ENCODE results near the gene ADAM8. TPM values are rescaled to one million over a fixed set of nuclear protein-coding genes. Genes with fewer than 3 reads are reported as not detected.
A peak's percentile ranks its signal among the peaks of the same experiment; 100 is the strongest.
"Not testable (repeated sequence)": the region's sequence is repeated elsewhere in the genome, so short reads cannot be mapped to it uniquely, and the experiment has no call there.

Gene ADAM8
- total and polyA plus RNA-seq, 4 experiments from 2014 or later: 63.9 to 97.8 (median 88.8) TPM

DNA sequence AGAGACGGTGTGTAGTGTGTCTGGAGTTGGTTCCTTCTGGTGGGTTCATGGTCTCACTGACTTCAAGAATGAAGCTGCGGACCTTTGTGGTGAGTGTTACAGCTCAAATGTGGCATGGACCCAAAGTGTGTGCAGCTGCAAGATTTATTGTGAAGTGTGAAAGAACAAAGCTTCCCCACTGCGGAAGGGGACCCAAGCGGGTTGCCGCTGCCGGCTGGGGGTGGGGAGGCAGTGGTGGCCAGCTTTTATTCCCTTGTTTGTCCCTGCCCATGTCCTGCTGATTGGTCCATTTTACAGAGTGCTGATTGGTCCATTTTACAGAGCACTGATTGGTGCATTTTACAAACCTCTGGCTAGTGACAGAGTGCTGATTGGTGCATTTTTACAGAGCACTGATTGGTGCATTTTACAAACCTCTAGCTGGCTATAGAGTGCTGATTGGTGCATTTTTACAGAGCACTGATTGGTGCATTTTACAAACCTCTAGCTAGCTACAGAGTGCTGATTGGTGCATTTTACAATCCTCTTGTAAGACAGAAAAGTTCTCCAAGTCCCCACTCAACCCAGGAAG is 44.3 kb upstream of the ADAM8 start:
- H3K36me3 ChIP-seq (ENCODE audit: insufficient read depth, low read length); H3K27me3 ChIP-seq (ENCODE audit: insufficient read depth, low read length); POLR2A ChIA-PET (ENCODE audit: partially characterized antibody); H3K36me3 Mint-ChIP-seq; H3K27ac ChIP-seq (ENCODE audit: low read depth, low read length); H3K27me3 Mint-ChIP-seq; H3K4me3 Mint-ChIP-seq; H3K27ac Mint-ChIP-seq; H3K4me3 ChIP-seq (ENCODE audit: low read length in 2 of 2); intact Hi-C loops (cut with micrococcal nuclease); H3K9me3 Mint-ChIP-seq; DNase-seq; H3K9me3 ChIP-seq (ENCODE audit: control insufficient read depth in 1 of 2, low read length in 2 of 2): not testable (repeated sequence)
- CTCF ChIA-PET (ENCODE audit: partially characterized antibody): interaction anchor here (0.6 to 2.2 kb wide), 5 partner anchors 9 to 416 kb away, joined by 3 to 11 read pairs (median 7); no protein-coding TSS in a partner anchor
- peaks cover 19% of the 10 kb centered on the region for H3K4me1 ChIP-seq (ENCODE audit: insufficient read depth, low read length)
- peaks cover 9 to 18% (median 11%) of the 10 kb centered on the region in 4 donors for H3K4me1 Mint-ChIP-seq

DNA sequence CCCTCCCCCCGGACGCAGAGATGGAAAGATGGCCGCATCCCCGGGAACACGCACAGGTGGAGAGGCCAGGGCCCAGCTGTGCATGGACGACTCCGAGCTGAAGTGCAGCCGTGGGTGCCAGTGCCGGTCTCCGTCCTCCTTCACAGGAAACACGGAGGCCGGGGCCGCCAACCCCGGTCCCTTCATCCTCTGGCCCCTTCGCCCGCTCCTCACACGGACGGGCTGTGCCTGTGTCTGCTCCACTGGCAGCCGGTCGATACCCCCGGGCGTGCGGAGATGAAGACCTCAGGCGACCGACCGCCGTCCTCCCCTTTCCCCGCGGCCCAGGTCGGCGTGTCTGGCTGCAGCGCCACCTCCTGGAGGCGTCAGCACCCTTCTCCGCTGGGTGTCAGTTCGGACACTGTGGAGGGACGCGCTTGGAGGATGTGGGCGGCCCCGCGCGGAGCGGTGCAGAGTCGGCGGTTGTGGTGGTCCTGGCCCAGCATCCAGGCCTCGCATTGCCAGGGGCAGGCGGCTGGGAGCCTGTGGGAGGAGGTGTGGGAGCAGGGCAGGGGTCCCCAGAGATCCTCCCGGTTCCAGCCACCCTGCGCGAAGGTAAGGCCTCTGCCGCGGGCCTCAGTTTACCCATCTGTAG is 41.9 kb upstream of the ADAM8 start:
- Mint-ChIP-seq H3K4me1 (peaks cover 7 to 14% (median 13%) of the 10 kb centered on the region in 4 donors), H3K4me3 (peak overlapping the region; percentile 27 to 80 (median 70)), H3K36me3 (peaks cover 0 to 2% of the 10 kb centered on the region in 2 donors), H3K27ac (peak overlapping the region in 2 of 7 donors; percentile 36 to 77), H3K27me3 (peaks cover 0 to 6% of the 10 kb centered on the region in 2 donors), H3K9me3 (no peaks in the 10 kb centered on the region)
- Histone ChIP-seq H3K27ac (ENCODE audit: low read depth, low read length) (no peak overlapping the region), H3K4me1 (ENCODE audit: insufficient read depth, low read length) (peaks cover 9% of the 10 kb centered on the region), H3K36me3 (ENCODE audit: insufficient read depth, low read length) (no peaks in the 10 kb centered on the region), H3K4me3 (ENCODE audit: low read length in 2 of 2) (peak overlapping the region in 1 of 2 donors; percentile 32), H3K9me3 (ENCODE audit: control insufficient read depth in 1 of 2, low read length in 2 of 2) (no peaks in the 10 kb centered on the region), H3K27me3 (ENCODE audit: insufficient read depth, low read length) (no peaks in the 10 kb centered on the region)
- POLR2A ChIA-PET (ENCODE audit: partially characterized antibody): no interaction called here
- DNase-seq: peak; percentile 58 to 70 (median 61)
- CTCF ChIA-PET (ENCODE audit: partially characterized antibody): interaction anchor here (1.0 to 1.6 kb wide), 7 partner anchors 10 to 175 kb away, joined by 3 to 12 read pairs (median 5); no protein-coding TSS in a partner anchor
- intact Hi-C loops (cut with micrococcal nuclease): loop anchor here (1.0 to 10.0 kb wide), 3 partner anchors 11 to 414 kb away; no protein-coding TSS in a partner anchor

DNA sequence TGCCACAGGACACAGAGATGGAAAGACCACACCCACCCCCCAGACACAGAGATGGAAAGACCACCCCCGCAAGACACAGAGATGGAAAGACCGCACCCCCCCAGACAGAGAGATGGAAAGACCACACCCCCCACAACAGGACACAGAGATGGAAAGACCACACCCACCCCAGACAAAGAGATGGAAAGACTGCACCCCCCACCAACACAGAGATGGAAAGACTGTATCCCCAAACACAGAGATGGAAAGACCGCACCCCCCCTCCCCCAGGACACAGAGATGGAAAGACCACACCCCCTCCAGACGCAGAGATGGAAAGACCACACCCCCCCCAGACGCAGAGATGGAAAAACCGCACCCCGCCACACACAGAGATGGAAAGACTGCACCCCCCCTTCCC is 40.1 kb upstream of the ADAM8 start:
- Mint-ChIP-seq H3K4me3 (no peak overlapping the region), H3K9me3 (no peaks in the 10 kb centered on the region), H3K36me3 (peaks cover 0 to 14% of the 10 kb centered on the region in 2 donors), H3K27ac (no peak overlapping the region), H3K4me1 (peaks cover 6 to 14% (median 13%) of the 10 kb centered on the region in 4 donors), H3K27me3 (peaks cover 0 to 6% of the 10 kb centered on the region in 2 donors)
- DNase-seq: no peak
- peaks cover 9% of the 10 kb centered on the region for H3K4me1 ChIP-seq (ENCODE audit: insufficient read depth, low read length)
- intact Hi-C loops (cut with micrococcal nuclease): loop anchor here (10.0 kb wide), 1 partner anchor 412 kb away; no protein-coding TSS in a partner anchor
- no peaks in the 10 kb centered on the region for H3K27me3 ChIP-seq (ENCODE audit: insufficient read depth, low read length)
- no peaks in the 10 kb centered on the region for H3K36me3 ChIP-seq (ENCODE audit: insufficient read depth, low read length)
- CTCF ChIA-PET (ENCODE audit: partially characterized antibody): no interaction called here
- no peak overlapping the region for H3K4me3 ChIP-seq (ENCODE audit: low read length in 2 of 2)
- POLR2A ChIA-PET (ENCODE audit: partially characterized antibody): no interaction called here
- H3K27ac ChIP-seq (ENCODE audit: low read depth, low read length): no peak overlapping the region
- no peaks in the 10 kb centered on the region for H3K9me3 ChIP-seq (ENCODE audit: control insufficient read depth in 1 of 2, low read length in 2 of 2)

DNA sequence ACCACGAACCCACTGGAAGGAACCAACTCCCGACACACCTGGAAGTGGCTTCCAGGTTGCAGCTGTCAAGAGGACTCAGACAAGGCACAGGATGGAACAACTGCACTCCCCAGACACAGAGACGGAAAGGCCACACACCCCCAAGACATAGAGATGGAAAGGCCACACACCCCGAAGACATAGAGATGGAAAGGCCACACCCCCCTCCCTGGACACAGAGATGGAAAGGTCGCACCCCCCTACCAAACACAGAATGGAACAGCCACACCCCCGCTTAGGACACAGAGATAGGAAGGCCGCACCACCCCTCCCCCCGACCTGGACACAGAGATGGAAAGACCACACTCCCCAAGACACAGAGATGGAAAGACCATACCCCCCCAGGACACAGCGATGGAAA is 39.6 kb upstream of the ADAM8 start:
- H3K9me3 Mint-ChIP-seq: no peaks in the 10 kb centered on the region
- H3K4me3 Mint-ChIP-seq: no peak overlapping the region
- POLR2A ChIA-PET (ENCODE audit: partially characterized antibody): interaction anchor here (1.6 kb wide), 1 partner anchor 8 kb away, joined by 6 read pairs; no protein-coding TSS in a partner anchor
- no peak for DNase-seq
- intact Hi-C loops (cut with micrococcal nuclease): loop anchor here (10.0 kb wide), 1 partner anchor 411 kb away; no protein-coding TSS in a partner anchor
- Histone ChIP-seq H3K27ac (ENCODE audit: low read depth, low read length) (no peak overlapping the region), H3K4me3 (ENCODE audit: low read length in 2 of 2) (no peak overlapping the region), H3K4me1 (ENCODE audit: insufficient read depth, low read length) (peaks cover 9% of the 10 kb centered on the region), H3K9me3 (ENCODE audit: control insufficient read depth in 1 of 2, low read length in 2 of 2) (no peaks in the 10 kb centered on the region), H3K36me3 (ENCODE audit: insufficient read depth, low read length) (no peaks in the 10 kb centered on the region), H3K27me3 (ENCODE audit: insufficient read depth, low read length) (no peaks in the 10 kb centered on the region)
- H3K4me1 Mint-ChIP-seq: peaks cover 6 to 14% (median 13%) of the 10 kb centered on the region in 4 donors
- H3K36me3 Mint-ChIP-seq: peaks cover 4 to 17% of the 10 kb centered on the region in 2 donors
- H3K27me3 Mint-ChIP-seq: peaks cover 0 to 6% of the 10 kb centered on the region in 2 donors
- CTCF ChIA-PET (ENCODE audit: partially characterized antibody): interaction anchor here (1.4 to 3.1 kb wide), 3 partner anchors 9 to 170 kb away, joined by 6 to 19 read pairs (median 7); no protein-coding TSS in a partner anchor
- peak overlapping the region in 1 of 7 donors; percentile 52 for H3K27ac Mint-ChIP-seq

DNA sequence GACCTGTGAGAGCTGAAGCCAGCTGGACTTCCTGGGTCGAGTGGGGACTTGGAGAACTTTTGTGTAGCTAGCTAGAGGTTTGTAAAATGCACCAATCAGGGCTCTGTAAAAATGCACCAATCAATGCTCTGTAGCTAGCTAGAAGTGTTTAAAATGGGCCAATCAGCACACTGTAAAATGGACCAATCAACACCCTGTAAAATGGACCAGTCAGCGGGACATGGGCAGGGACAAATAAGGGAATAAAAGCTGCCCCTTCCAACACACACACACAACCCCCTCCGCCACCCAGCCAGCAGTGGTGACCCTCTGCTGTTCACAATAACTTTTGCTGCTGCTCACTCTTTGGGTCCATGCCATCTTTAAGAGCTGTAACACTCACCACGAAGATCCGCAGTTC is 39.2 kb upstream of the ADAM8 start:
- CTCF ChIA-PET (ENCODE audit: partially characterized antibody): interaction anchor here (0.7 to 3.1 kb wide), 4 partner anchors 8 to 292 kb away, joined by 3 to 19 read pairs (median 6); no protein-coding TSS in a partner anchor
- Mint-ChIP-seq H3K36me3 (peaks cover 4 to 21% of the 10 kb centered on the region in 2 donors), H3K27me3 (peaks cover 0 to 6% of the 10 kb centered on the region in 2 donors), H3K4me1 (peaks cover 6 to 14% (median 13%) of the 10 kb centered on the region in 4 donors), H3K27ac (peak overlapping the region in 1 of 7 donors; percentile 52), H3K9me3 (no peaks in the 10 kb centered on the region), H3K4me3 (no peak overlapping the region)
- intact Hi-C loops (cut with micrococcal nuclease): loop anchor here (10.0 kb wide), 1 partner anchor 411 kb away; no protein-coding TSS in a partner anchor
- Histone ChIP-seq H3K36me3 (ENCODE audit: insufficient read depth, low read length) (no peaks in the 10 kb centered on the region), H3K27me3 (ENCODE audit: insufficient read depth, low read length) (no peaks in the 10 kb centered on the region), H3K27ac (ENCODE audit: low read depth, low read length) (no peak overlapping the region), H3K9me3 (ENCODE audit: control insufficient read depth in 1 of 2, low read length in 2 of 2) (no peaks in the 10 kb centered on the region), H3K4me3 (ENCODE audit: low read length in 2 of 2) (no peak overlapping the region), H3K4me1 (ENCODE audit: insufficient read depth, low read length) (peaks cover 9% of the 10 kb centered on the region)
- POLR2A ChIA-PET (ENCODE audit: partially characterized antibody): interaction anchor here (1.6 kb wide), 1 partner anchor 9 kb away, joined by 6 read pairs; no protein-coding TSS in a partner anchor
- no peak for DNase-seq

DNA sequence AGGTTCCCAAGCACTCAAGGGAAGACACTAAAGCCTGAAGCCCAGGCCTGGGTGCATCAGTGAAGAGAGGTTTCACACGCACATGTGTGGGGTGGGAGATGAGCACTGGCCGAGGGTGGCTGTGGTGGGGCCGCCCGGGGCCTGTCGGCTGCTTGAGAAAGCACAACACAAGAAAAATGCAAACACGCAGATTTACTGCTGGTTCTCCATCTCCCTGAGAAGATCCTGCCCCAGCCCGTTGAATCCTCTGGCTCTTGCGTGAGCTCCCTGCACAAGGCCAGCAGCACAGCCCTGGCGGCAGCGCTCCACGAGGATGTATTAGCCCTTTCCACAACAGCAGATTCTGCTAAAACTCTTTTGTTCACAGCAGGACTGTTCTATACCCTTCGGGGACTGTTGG is 38.2 kb upstream of the ADAM8 start:
- H3K4me1 ChIP-seq (ENCODE audit: insufficient read depth, low read length): peaks cover 9% of the 10 kb centered on the region
- DNase-seq: peak in 1 of 5 donors; percentile 8
- peak overlapping the region in 2 of 7 donors; percentile 65 to 81 for H3K27ac Mint-ChIP-seq
- ChIA-PET CTCF (ENCODE audit: partially characterized antibody) (interaction anchor here (1.0 to 3.1 kb wide), 5 partner anchors 7 to 171 kb away, joined by 3 to 19 read pairs (median 6); no protein-coding TSS in a partner anchor), POLR2A (ENCODE audit: partially characterized antibody) (interaction anchor here (1.6 kb wide), 1 partner anchor 10 kb away, joined by 6 read pairs; no protein-coding TSS in a partner anchor)
- H3K27me3 ChIP-seq (ENCODE audit: insufficient read depth, low read length): no peaks in the 10 kb centered on the region
- H3K27me3 Mint-ChIP-seq: peaks cover 0 to 6% of the 10 kb centered on the region in 2 donors
- H3K9me3 ChIP-seq (ENCODE audit: control insufficient read depth in 1 of 2, low read length in 2 of 2): no peaks in the 10 kb centered on the region
- no peak overlapping the region for H3K4me3 ChIP-seq (ENCODE audit: low read length in 2 of 2)
- no peaks in the 10 kb centered on the region for H3K36me3 ChIP-seq (ENCODE audit: insufficient read depth, low read length)
- H3K9me3 Mint-ChIP-seq: no peaks in the 10 kb centered on the region
- H3K4me1 Mint-ChIP-seq: peaks cover 6 to 17% (median 14%) of the 10 kb centered on the region in 4 donors
- no peak overlapping the region for H3K4me3 Mint-ChIP-seq
- intact Hi-C loops (cut with micrococcal nuclease): loop anchor here (10.0 kb wide), 1 partner anchor 410 kb away; no protein-coding TSS in a partner anchor
- H3K27ac ChIP-seq (ENCODE audit: low read depth, low read length): no peak overlapping the region
- H3K36me3 Mint-ChIP-seq: peaks cover 4 to 26% of the 10 kb centered on the region in 2 donors

DNA sequence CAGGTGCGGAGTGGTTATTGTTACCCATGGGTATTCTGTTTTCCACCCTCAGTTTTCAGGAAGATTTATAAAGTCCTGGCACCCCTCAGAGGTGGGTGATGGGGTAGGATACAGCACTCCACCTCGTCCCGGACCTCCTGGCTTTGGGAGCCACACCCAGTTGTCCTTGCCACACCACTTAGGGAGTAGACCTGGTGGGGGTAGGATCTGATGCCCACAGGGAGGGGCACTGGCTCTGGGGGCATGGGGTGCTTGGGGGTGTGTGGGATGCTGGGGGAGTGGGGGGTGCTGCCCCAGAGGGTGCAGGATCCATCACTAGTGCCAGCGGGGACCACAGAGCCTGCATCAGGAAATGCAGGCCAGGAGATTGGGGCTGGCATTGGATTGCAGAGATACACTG is 36.5 kb upstream of the ADAM8 start:
- no peak overlapping the region for H3K27ac ChIP-seq (ENCODE audit: low read depth, low read length)
- H3K27me3 Mint-ChIP-seq: peaks cover 0 to 1% of the 10 kb centered on the region in 2 donors
- no peaks in the 10 kb centered on the region for H3K36me3 ChIP-seq (ENCODE audit: insufficient read depth, low read length)
- no peak overlapping the region for H3K4me3 ChIP-seq (ENCODE audit: low read length in 2 of 2)
- peaks cover 0 to 12% (median 8%) of the 10 kb centered on the region in 4 donors for H3K4me1 Mint-ChIP-seq
- ChIA-PET CTCF (ENCODE audit: partially characterized antibody) (interaction anchor here (3.1 kb wide), 1 partner anchor 16 kb away, joined by 19 read pairs; no protein-coding TSS in a partner anchor), POLR2A (ENCODE audit: partially characterized antibody) (no interaction called here)
- no peaks in the 10 kb centered on the region for H3K9me3 ChIP-seq (ENCODE audit: control insufficient read depth in 1 of 2, low read length in 2 of 2)
- DNase-seq: no peak
- H3K4me1 ChIP-seq (ENCODE audit: insufficient read depth, low read length): peaks cover 7% of the 10 kb centered on the region
- no peaks in the 10 kb centered on the region for H3K27me3 ChIP-seq (ENCODE audit: insufficient read depth, low read length)
- intact Hi-C loops (cut with micrococcal nuclease): loop anchor here (10.0 kb wide), 1 partner anchor 408 kb away; no protein-coding TSS in a partner anchor
- H3K27ac Mint-ChIP-seq: no peak overlapping the region
- H3K4me3 Mint-ChIP-seq: no peak overlapping the region
- peaks cover 0 to 1% (median 0%) of the 10 kb centered on the region in 8 donors for H3K9me3 Mint-ChIP-seq
- H3K36me3 Mint-ChIP-seq: peaks cover 4 to 27% of the 10 kb centered on the region in 2 donors
